ENCODE measurements around the gene L1CAM.

DNA sequence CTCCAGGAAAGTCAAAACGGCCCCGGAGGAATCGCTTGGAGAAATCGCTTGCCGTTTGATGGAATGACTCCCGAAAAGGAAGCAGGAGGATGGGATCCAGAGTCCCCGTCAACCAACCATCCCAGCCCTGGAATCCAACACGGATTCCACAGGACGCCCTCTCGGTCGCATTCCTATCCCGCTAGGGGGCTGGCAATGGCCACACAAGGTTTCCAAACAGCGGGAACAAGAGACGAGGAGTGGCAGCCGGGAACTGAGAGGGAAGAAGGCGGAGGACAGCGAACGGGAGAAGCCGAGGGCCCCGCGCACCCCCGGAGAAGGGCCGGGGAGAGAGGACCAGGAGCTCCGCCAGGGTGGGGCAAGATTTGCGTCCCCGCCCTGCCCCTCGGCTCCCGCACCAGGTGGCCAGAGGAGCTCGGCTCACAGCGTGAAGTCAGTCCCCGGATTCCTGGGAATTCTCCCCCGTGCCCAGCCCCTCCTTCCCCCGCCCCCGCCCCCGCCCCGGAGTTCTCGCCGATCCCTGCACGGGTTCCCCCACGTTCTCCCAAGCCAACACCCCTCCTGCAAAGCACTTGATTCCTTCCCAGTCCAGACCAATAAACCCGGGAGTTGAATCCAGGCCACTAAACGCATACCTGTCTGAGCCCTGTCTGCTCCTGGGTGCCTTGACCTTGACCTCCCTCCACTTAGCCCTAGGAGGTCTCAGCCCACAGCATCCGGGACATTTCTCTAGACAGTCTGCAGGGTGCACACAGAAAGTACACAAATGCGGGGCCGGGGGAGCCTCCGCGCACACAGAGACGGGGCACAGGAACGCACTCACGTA, 57.0 kb downstream of the L1CAM start:
- TF ChIP-seq, protein P1, sequence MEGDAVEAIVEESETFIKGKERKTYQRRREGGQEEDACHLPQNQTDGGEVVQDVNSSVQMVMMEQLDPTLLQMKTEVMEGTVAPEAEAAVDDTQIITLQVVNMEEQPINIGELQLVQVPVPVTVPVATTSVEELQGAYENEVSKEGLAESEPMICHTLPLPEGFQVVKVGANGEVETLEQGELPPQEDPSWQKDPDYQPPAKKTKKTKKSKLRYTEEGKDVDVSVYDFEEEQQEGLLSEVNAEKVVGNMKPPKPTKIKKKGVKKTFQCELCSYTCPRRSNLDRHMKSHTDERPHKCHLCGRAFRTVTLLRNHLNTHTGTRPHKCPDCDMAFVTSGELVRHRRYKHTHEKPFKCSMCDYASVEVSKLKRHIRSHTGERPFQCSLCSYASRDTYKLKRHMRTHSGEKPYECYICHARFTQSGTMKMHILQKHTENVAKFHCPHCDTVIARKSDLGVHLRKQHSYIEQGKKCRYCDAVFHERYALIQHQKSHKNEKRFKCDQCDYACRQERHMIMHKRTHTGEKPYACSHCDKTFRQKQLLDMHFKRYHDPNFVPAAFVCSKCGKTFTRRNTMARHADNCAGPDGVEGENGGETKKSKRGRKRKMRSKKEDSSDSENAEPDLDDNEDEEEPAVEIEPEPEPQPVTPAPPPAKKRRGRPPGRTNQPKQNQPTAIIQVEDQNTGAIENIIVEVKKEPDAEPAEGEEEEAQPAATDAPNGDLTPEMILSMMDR (conservative IDR thresholded peaks at IDR 0.05; ENCODE audit: low read depth, low read length): no peak
- no peak for TF ChIP-seq EZH2 (IDR thresholded peaks at IDR 0.05; ENCODE audit: borderline replicate concordance, low read depth, low read length, poor library complexity, severe bottlenecking)

Measured in A673 (cell line).